ENCODE results near the gene RET. TPM values are rescaled to one million over a fixed set of nuclear protein-coding genes. Genes with fewer than 3 reads are reported as not detected.

The RET gene
- total RNA-seq, 4 donors from 2014 or later, result 0.20 to 8.5 (median 0.70) TPM

DNA sequence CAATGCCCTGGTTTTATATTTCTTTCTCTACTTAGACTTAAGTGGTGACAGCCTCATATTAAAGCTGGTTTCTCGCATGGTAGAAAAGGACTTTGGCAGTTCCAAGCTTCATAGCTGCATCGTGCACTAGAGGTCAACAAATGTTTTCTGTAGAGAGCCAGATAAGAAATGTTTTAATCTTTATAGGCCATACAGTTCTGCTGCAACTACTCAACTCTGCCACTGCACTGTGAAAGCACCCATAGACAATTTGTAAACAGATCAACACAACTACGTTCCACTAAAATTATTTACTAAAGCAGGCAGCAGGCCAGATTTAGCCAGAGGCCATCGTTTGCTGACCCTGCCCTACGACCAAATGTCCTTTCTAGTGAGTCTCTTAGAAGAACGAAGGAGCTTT lies 98.1 kb downstream of the RET start:
- Histone ChIP-seq H3K4me1 (no peaks in the 10 kb centered on the region), H3K36me3 (peaks cover 0 to 97% (median 11%) of the 10 kb centered on the region in 3 donors), H3K9me3 (peaks cover 0 to 6% (median 0%) of the 10 kb centered on the region in 4 donors), H3K4me3 (no peak overlapping the region), H3K27me3 (no peaks in the 10 kb centered on the region), H3K27ac (no peak overlapping the region)
- no peak for DNase-seq (ENCODE audit: low spot score in 2 of 2)
- WGBS, 2 donors, result 49 to 52% methylated on average over 6 of the region's 6 CpGs
- TF ChIP-seq POLR2A (IDR thresholded peaks at IDR 0.05) (no peak), EP300 (IDR thresholded peaks at IDR 0.05) (no peak)
- TF ChIP-seq, protein P1, sequence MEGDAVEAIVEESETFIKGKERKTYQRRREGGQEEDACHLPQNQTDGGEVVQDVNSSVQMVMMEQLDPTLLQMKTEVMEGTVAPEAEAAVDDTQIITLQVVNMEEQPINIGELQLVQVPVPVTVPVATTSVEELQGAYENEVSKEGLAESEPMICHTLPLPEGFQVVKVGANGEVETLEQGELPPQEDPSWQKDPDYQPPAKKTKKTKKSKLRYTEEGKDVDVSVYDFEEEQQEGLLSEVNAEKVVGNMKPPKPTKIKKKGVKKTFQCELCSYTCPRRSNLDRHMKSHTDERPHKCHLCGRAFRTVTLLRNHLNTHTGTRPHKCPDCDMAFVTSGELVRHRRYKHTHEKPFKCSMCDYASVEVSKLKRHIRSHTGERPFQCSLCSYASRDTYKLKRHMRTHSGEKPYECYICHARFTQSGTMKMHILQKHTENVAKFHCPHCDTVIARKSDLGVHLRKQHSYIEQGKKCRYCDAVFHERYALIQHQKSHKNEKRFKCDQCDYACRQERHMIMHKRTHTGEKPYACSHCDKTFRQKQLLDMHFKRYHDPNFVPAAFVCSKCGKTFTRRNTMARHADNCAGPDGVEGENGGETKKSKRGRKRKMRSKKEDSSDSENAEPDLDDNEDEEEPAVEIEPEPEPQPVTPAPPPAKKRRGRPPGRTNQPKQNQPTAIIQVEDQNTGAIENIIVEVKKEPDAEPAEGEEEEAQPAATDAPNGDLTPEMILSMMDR (IDR thresholded peaks at IDR 0.05), result no peak

DNA sequence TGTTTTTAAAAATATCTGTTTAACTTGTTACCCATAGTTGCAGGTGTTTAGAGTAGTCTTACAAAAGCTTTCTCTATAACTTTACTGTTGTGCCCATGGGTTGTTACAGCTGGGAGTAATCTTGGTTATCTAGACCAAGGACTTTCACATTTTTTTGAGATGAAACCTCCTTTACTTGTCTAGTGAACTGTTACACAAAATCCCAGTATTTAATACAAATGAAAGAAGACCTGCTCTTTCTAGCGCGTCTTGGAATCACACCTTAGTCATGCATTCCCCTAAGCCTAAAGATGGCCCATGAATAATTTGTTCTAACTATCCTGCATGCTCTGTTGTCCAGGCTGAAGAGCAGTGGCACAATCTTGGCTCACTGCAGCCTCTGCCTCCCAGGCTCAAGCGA lies 99.4 kb downstream of the RET start:
- WGBS, 2 donors, result 87 to 96% methylated on average over 3 of the region's 3 CpGs
- Histone ChIP-seq H3K36me3 (peaks cover 0 to 97% (median 11%) of the 10 kb centered on the region in 3 donors), H3K27ac (no peak overlapping the region), H3K27me3 (no peaks in the 10 kb centered on the region), H3K9me3 (peaks cover 0 to 7% (median 0%) of the 10 kb centered on the region in 4 donors), H3K4me3 (no peak overlapping the region), H3K4me1 (no peaks in the 10 kb centered on the region)
- no peak for TF ChIP-seq POLR2A (IDR thresholded peaks at IDR 0.05)
- no peak for TF ChIP-seq EP300 (IDR thresholded peaks at IDR 0.05)
- TF ChIP-seq, protein P1 (IDR thresholded peaks at IDR 0.05), result no peak
- no peak for DNase-seq (ENCODE audit: low spot score in 2 of 2)

DNA sequence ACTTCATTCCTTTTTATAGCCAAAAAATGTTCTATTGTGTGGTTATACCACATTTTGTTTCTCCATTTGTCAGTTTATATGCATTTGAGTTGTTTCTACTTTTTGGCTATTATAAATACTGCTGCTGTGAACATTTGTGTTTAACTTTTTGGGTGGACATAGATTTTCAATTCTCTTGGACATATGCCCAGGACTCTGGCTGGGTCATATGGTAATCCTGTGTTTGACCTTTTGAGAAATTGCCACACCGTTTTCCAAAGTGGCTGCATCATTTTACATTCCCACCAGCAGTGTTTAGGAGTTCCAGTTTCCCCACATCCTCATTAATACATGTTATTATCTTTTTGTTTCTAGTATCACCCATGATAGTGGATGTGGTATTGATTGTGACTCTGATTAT lies 100.7 kb downstream of the RET start:
- H3K36me3 ChIP-seq, result peaks cover 0 to 96% (median 11%) of the 10 kb centered on the region in 3 donors
- no peak overlapping the region for H3K4me3 ChIP-seq
- H3K4me1 ChIP-seq, result no peaks in the 10 kb centered on the region
- no peak overlapping the region for H3K27ac ChIP-seq
- WGBS, 2 donors, result 44 to 50% methylated on average over 1 of the region's 1 CpG
- DNase-seq (ENCODE audit: low spot score in 2 of 2), result no peak
- TF ChIP-seq, protein P1 (IDR thresholded peaks at IDR 0.05), result no peak
- TF ChIP-seq EP300 (IDR thresholded peaks at IDR 0.05) (no peak), POLR2A (IDR thresholded peaks at IDR 0.05) (no peak)
- no peaks in the 10 kb centered on the region for H3K27me3 ChIP-seq
- peaks cover 0 to 7% (median 0%) of the 10 kb centered on the region in 4 donors for H3K9me3 ChIP-seq

Other genes starting within 250 kb of the RET start
- 10 to 100 TPM; 29.1 to 43.3 (median 34.7) TPM for gene CSGALNACT2, start 61.4 kb downstream of the RET start, total RNA-seq
- gene RASGEF1A, start 190.0 kb downstream of the RET start, total RNA-seq, result 10 to 100 TPM in 3 of 4 donors, 1 to 10 TPM in 1; 7.5 to 39.0 (median 13.1) TPM

All from tibial nerve (tissue), 4 donors.